Measurements from ENCODE around the gene PSTPIP1. TPM values are rescaled to one million over a fixed set of nuclear protein-coding genes. Genes with fewer than 3 reads are reported as not detected.

The PSTPIP1 gene
- total and polyA plus RNA-seq, 2 of the 13 experiments (the other 11 are each of a cell fraction or from before 2014, with no cell fraction given), result 4.4 to 8.7 TPM

GRCh38 chr15:77042245-77042919 lies 47.5 kb downstream of the PSTPIP1 start (continued):
- no peak for TF ChIP-seq FOXP4 (CRISPR knock-in tag; IDR thresholded peaks at IDR 0.05)
- no peak for TF ChIP-seq ZFX (CRISPR knock-in tag; IDR thresholded peaks at IDR 0.05; ENCODE audit: low read depth)
- TF ChIP-seq TARDBP (CRISPR knock-in tag; IDR thresholded peaks at IDR 0.05), result no peak
- TF ChIP-seq ZNF251 (CRISPR knock-in tag; IDR thresholded peaks at IDR 0.05), result no peak
- no peak for TF ChIP-seq EP300 (IDR thresholded peaks at IDR 0.05; ENCODE audit: low read depth in 2 of 2, low read length in 2 of 2)
- no peak for TF ChIP-seq EP300 (CRISPR knock-in tag; IDR thresholded peaks at IDR 0.05; ENCODE audit: borderline replicate concordance)
- TF ChIP-seq ZSCAN22 (CRISPR knock-in tag; IDR thresholded peaks at IDR 0.05), result no peak

GRCh38 chr15:77042955-77043920 lies 48.3 kb downstream of the PSTPIP1 start:
- no peak overlapping the region for H3K27ac ChIP-seq (ENCODE audit: extremely low read length, insufficient read depth, low read length)
- FAIRE-seq, result no peak
- POLR2A ChIA-PET, result no interaction called here
- H3K79me2 ChIP-seq (ENCODE audit: insufficient read depth, low read length), result no peaks in the 10 kb centered on the region
- ATAC-seq, result no peak
- H3K4me1 ChIP-seq (ENCODE audit: insufficient read depth, low read length), result no peaks in the 10 kb centered on the region
- intact Hi-C loops (cut with micrococcal nuclease; ENCODE audit: unreplicated experiment), result no loop called here
- no peaks in the 10 kb centered on the region for H4K20me1 ChIP-seq (ENCODE audit: insufficient read depth, low read length)
- no peaks in the 10 kb centered on the region for H3K27me3 ChIP-seq (ENCODE audit: control insufficient read depth in 1 of 2, insufficient read depth in 2 of 2, low read length in 2 of 2)
- H3K36me3 ChIP-seq (replicated peaks in 1 of 2; ENCODE audit: control insufficient read depth in 1 of 2, insufficient read depth in 2 of 2, low read length in 2 of 2), result peaks cover 5 to 44% of the 10 kb centered on the region in 2 experiments
- no TSS peak for BruUV-seq (replicated peaks)
- no peak for DNase-seq (ENCODE audit: low spot score)
- no peak overlapping the region for H3K4me3 ChIP-seq (replicated peaks in 1 of 3; ENCODE audit: insufficient read depth in 1 of 3, low read depth in 2 of 3, low read length in 3 of 3)
- no peak overlapping the region for H2AFZ ChIP-seq (ENCODE audit: low read length)
- CTCF ChIA-PET (ENCODE audit: low intra/inter-chr PET ratio, low total read pairs), result no interaction called here
- 94% methylated on average over 20 of the region's 20 CpGs for WGBS (ENCODE audit: low lambda C conversion rate)
- no peak overlapping the region for H3K4me2 ChIP-seq (ENCODE audit: low read depth, low read length)
- no peak overlapping the region for H3K9ac ChIP-seq (ENCODE audit: insufficient read depth, low read depth, low read length)
- H3K9me3 ChIP-seq (ENCODE audit: low read length), result no peaks in the 10 kb centered on the region
- in situ Hi-C loops (cut with HindIII; ENCODE audit: extremely low pct_ligation_motif_present, low pct_unique_long_range_greater_than_20kb), result no loop called here
- no peak for TF ChIP-seq ZHX2 (IDR thresholded peaks at IDR 0.05; ENCODE audit: low read depth)
- TF ChIP-seq ZHX2 (CRISPR knock-in tag; IDR thresholded peaks at IDR 0.05; ENCODE audit: borderline replicate concordance), result no peak
- no peak for TF ChIP-seq FLYWCH1 (CRISPR knock-in tag; IDR thresholded peaks at IDR 0.05)
- TF ChIP-seq MAX (IDR thresholded peaks at IDR 0.05), result no peak
- no peak for TF ChIP-seq RELA (CRISPR knock-in tag; IDR thresholded peaks at IDR 0.05)
- no peak for TF ChIP-seq MIER3 (CRISPR knock-in tag; IDR thresholded peaks at IDR 0.05; ENCODE audit: borderline replicate concordance)
- TF ChIP-seq ZC3H13 (CRISPR knock-in tag; IDR thresholded peaks at IDR 0.05), result no peak

Data from HepG2 (cell line).